Measurements from ENCODE around the gene SIRT2. TPM values are rescaled to one million over a fixed set of nuclear protein-coding genes. Genes with fewer than 3 reads are reported as not detected.
A peak's percentile ranks its signal among the peaks of the same experiment; 100 is the strongest.

Gene SIRT2
- total and polyA plus RNA-seq, 2 of the 8 experiments (the other 6 are each of a cell fraction or from before 2014, with no cell fraction given): 6.5 to 10.0 TPM

GRCh38 chr19:38894968-38895367 lies 4.5 kb downstream of the SIRT2 start:
- Histone ChIP-seq H3K56ac (replicated peaks; ENCODE audit: insufficient read length, low read depth, low read length) (no peak overlapping the region), H2BK15ac (ENCODE audit: low read length) (no peak overlapping the region), H3K23ac (ENCODE audit: insufficient read length) (no peak overlapping the region), H3K79me1 (ENCODE audit: low read depth, low read length) (no peaks in the 10 kb centered on the region; the same call in 1 of the 2 replicates), H3K9me3 (ENCODE audit: insufficient read depth in 2 of 2, low read depth in 1 of 2, low read length in 1 of 2) (no peaks in the 10 kb centered on the region), H3K79me2 (ENCODE audit: control insufficient read depth in 1 of 2, insufficient read depth in 2 of 2, low read length in 2 of 2) (no peaks in the 10 kb centered on the region), H2BK120ac (replicated peaks; ENCODE audit: low read depth, low read length) (no peak overlapping the region), H3K4me1 (replicated peaks in 1 of 4; ENCODE audit: control insufficient read depth in 3 of 4, insufficient read depth in 4 of 4, low read length in 3 of 4) (peaks cover 0 to 5% (median 3%) of the 10 kb centered on the region in 4 experiments; a peak in 4 of 7 replicates), H4K8ac (ENCODE audit: extremely low read depth, insufficient read depth, low read length) (no peak overlapping the region), H3K18ac (ENCODE audit: extremely low read depth, low read length) (no peak overlapping the region), H2AK5ac (ENCODE audit: low read depth, low read length) (no peak overlapping the region), H3K9ac (replicated peaks in 1 of 4; ENCODE audit: extremely low read depth in 1 of 4, low read depth in 3 of 4, low read length in 3 of 4) (no peak overlapping the region), H3K4me2 (ENCODE audit: insufficient read depth in 1 of 2, low read depth in 2 of 2, low read length in 2 of 2) (no peak overlapping the region), H4K20me1 (replicated peaks in 1 of 2; ENCODE audit: control insufficient read depth in 1 of 2, insufficient read depth in 2 of 2, low read length in 2 of 2) (peaks cover 0 to 1% of the 10 kb centered on the region in 2 experiments), H2BK12ac (ENCODE audit: low read depth, low read length) (0 out of 2 replicates have a peak overlapping the region, but pooled peaks have one; percentile 17), H3K4ac (replicated peaks; ENCODE audit: insufficient read length, low read depth, low read length) (no peak overlapping the region), H3K23me2 (ENCODE audit: low read depth, low read length) (peaks cover 7% of the 10 kb centered on the region; the same call in 1 of the 2 replicates), H2BK5ac (ENCODE audit: low read depth, low read length) (no peak overlapping the region), H3K14ac (ENCODE audit: insufficient read length) (no peak overlapping the region), H3K4me3 (ENCODE audit: extremely low read depth in 1 of 4, insufficient read depth in 2 of 4, low read depth in 3 of 4, low read length in 4 of 4) (no peak overlapping the region), H4K5ac (ENCODE audit: insufficient read length, low read depth, low read length) (no peak overlapping the region), H3K36me3 (ENCODE audit: control insufficient read depth in 2 of 4, insufficient read depth in 4 of 4, low read length in 3 of 4) (no peaks in the 10 kb centered on the region), H4K91ac (replicated peaks; ENCODE audit: insufficient read length, low read length) (no peak overlapping the region), H3K27me3 (replicated peaks in 1 of 4; ENCODE audit: control insufficient read depth in 3 of 4, extremely low read depth in 1 of 4, insufficient read depth in 3 of 4, low read length in 3 of 4) (peaks cover 0 to 9% (median 4%) of the 10 kb centered on the region in 4 experiments; a peak in 3 of 7 replicates), H2AFZ (ENCODE audit: low read length) (no peak overlapping the region), H3K27ac (ENCODE audit: low read depth, low read length) (no peak overlapping the region), H2BK20ac (ENCODE audit: low read length) (no peak overlapping the region)
- DNase-seq (ENCODE audit: low read depth in 1 of 2, low spot score in 2 of 2): no peak
- no peak for FAIRE-seq
- POLR2A ChIA-PET (ENCODE audit: partially characterized antibody): interaction anchor here (0.7 to 1.4 kb wide), 2 partner anchors 46 to 63 kb away, joined by 3 read pairs; partner anchors contain the start of gene ECH1
- CTCF ChIA-PET (ENCODE audit: partially characterized antibody): interaction anchor here (0.7 kb wide), 1 partner anchor 82 kb away, joined by 3 read pairs; the partner anchor contains the start of gene LGALS4
- 92% methylated on average over 6 of the region's 9 CpGs; no CpG with 5 or more reads in 1 of the 2 experiments for WGBS, 2 experiments (ENCODE audit: extremely low coverage in 1 of 2, insufficient coverage in 1 of 2, insufficient read length in 1 of 2, insufficient replicate concordance in 2 of 2, low coverage in 1 of 2, low lambda C conversion rate in 2 of 2, missing lambda C conversion rate in 1 of 2)

Data from H1 (cell line).